Neural progenitor cell (in vitro differentiated cells): ENCODE measurements around the gene BEND6.

Source experiments
- EZH2 ChIP-seq: fragments of 200-600 bp; sonication (generic); IDR thresholded peaks from 2 replicates; pipeline ENCODE4 v1.6.1; 2017; ENCODE audit warnings: antibody characterized with exemption, mild to moderate bottlenecking, moderate library complexity
- TF ChIP-seq, protein P1 (sequence below): fragments of 200-600 bp; sonication (generic); IDR thresholded peaks from 2 replicates; pipeline ENCODE4 v1.5.1; 2017; ENCODE audit warnings: antibody characterized with exemption, mild to moderate bottlenecking

DNA sequence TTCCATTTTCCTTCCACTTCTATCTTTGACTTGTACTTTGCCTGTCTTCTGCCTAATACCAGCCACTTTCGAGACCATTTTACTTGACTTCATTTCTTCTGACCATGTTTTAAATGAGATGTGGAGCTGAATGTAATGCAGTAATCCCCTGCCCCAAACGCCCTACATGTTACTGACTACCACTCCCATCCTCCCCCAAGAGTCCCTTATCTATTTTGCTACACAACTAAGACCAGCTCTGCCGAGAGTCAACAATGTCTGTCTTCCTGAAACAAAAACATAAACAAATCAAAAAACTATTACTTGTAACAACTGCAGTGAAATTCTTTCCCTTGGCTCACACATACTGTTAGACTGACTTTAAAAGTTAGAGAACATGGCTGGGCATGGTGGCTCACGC lies 64.5 kb downstream of the BEND6 start:
- TF ChIP-seq, protein P1, sequence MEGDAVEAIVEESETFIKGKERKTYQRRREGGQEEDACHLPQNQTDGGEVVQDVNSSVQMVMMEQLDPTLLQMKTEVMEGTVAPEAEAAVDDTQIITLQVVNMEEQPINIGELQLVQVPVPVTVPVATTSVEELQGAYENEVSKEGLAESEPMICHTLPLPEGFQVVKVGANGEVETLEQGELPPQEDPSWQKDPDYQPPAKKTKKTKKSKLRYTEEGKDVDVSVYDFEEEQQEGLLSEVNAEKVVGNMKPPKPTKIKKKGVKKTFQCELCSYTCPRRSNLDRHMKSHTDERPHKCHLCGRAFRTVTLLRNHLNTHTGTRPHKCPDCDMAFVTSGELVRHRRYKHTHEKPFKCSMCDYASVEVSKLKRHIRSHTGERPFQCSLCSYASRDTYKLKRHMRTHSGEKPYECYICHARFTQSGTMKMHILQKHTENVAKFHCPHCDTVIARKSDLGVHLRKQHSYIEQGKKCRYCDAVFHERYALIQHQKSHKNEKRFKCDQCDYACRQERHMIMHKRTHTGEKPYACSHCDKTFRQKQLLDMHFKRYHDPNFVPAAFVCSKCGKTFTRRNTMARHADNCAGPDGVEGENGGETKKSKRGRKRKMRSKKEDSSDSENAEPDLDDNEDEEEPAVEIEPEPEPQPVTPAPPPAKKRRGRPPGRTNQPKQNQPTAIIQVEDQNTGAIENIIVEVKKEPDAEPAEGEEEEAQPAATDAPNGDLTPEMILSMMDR, result no peak
- TF ChIP-seq EZH2, result no peak
